Nephron progenitor cell (in vitro differentiated cells): Measurements from ENCODE around the gene KCTD11.

ENCODE experiments used
- DNase-seq: peaks from one replicate; pipeline ENCODE4 v3.0.0; 2021
- H3K27ac Mint-ChIP-seq: 2 replicates; pipeline ENCODE4 v1.8.0; 2021; ENCODE audit warnings: mild to moderate bottlenecking, moderate library complexity, mixed read lengths
- H3K27me3 Mint-ChIP-seq: 2 replicates; pipeline ENCODE4 v1.8.0; 2021; ENCODE audit warnings: mild to moderate bottlenecking, low read depth, mixed read lengths; ENCODE audit not compliant: poor library complexity
- H3K36me3 Mint-ChIP-seq: 2 replicates; pipeline ENCODE4 v1.8.0; 2021; ENCODE audit warnings: low read depth, mixed read lengths
- H3K4me1 Mint-ChIP-seq: 2 replicates; pipeline ENCODE4 v1.8.0; 2021; ENCODE audit warnings: mixed read lengths
- H3K4me3 Mint-ChIP-seq: 2 replicates; pipeline ENCODE4 v1.8.0; 2021; ENCODE audit warnings: mild to moderate bottlenecking, moderate library complexity, mixed read lengths
- H3K9me3 Mint-ChIP-seq: 2 replicates; pipeline ENCODE4 v1.8.0; 2021; ENCODE audit warnings: mild to moderate bottlenecking, moderate library complexity, mixed read lengths
- CTCF ChIP-seq: fragments of 200-600 bp; sonication (generic); IDR thresholded peaks from 2 replicates; pipeline ENCODE4 v1.5.0; 2021; ENCODE audit warnings: antibody characterized with exemption

KCTD11 gene

GRCh38 chr17:7347630-7348477 is 4.1 kb upstream of the KCTD11 start:
- Mint-ChIP-seq H3K4me1 (peaks cover 71% of the 10 kb centered on the region), H3K27me3 (peaks cover 8% of the 10 kb centered on the region), H3K27ac (peak overlapping the region; percentile 22), H3K36me3 (no peaks in the 10 kb centered on the region), H3K9me3 (no peaks in the 10 kb centered on the region), H3K4me3 (no peak overlapping the region)
- TF ChIP-seq CTCF = no peak
- no peak for DNase-seq

DNA sequence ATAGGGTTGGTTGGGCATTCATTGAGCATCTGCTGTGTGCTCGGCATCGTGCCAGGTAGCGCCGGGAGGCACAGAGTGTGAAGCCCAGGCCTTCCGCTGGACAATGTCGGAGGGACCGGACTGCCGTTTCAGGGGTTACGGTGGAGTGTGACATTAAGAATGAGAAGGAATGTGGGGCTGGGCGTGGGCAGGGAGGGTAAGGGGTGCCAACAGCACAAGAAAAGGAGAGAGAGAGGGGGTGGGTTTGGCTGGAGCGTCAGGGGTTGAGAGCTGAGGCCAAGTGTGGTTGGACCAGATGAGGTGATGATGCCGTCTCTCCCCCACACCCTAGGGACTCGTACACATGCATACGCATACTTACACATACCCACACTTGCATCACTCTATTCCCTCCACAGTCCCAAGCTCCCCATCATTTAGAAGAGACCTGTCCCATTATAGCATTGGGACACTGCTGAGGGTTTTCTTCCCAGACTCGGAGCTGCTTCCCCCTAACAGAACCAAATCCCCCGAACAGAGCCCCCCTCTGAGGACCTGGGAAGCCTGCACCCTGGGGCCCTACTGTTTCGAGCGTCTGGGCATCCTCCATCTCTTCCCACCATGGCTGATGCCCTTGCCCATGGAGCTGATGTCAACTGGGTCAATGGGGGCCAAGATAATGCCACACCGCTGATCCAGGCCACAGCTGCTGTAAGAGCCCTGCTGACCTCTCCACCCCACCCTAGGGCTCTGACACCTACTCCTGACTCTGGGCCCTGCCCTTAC is 3.3 kb upstream of the KCTD11 start:
- Mint-ChIP-seq H3K4me3 (peak overlapping the region; percentile 85), H3K4me1 (peaks cover 68% of the 10 kb centered on the region), H3K27ac (peak overlapping the region; percentile 99), H3K9me3 (no peaks in the 10 kb centered on the region), H3K27me3 (peaks cover 8% of the 10 kb centered on the region), H3K36me3 (no peaks in the 10 kb centered on the region)
- TF ChIP-seq CTCF = no peak
- DNase-seq = no peak

DNA sequence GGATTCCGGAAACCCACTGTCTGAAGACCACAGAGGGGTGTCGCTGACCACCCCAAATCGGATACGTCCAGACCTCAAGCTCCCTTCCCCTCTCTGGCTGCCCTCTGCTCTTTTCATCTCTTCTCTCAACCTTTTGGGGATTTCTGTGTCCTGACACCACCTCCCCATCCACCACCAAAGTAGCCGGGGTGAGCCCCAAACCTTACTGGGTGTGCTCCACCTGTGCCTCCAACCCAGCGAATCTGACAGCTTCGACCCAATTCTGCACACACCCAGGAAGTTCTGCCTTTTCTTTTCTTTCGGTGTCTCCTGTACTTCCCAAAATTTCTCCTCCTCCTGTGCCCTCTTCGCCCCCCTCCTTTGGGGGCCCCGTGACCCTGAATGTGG is 534 bp downstream of the KCTD11 start:
- Mint-ChIP-seq H3K27me3 (peaks cover 7% of the 10 kb centered on the region), H3K36me3 (no peaks in the 10 kb centered on the region), H3K27ac (peak overlapping the region; percentile 72), H3K4me1 (peaks cover 56% of the 10 kb centered on the region), H3K9me3 (no peaks in the 10 kb centered on the region), H3K4me3 (peak overlapping the region; percentile 89)
- no peak for DNase-seq
- peak; percentile 64 for TF ChIP-seq CTCF

DNA sequence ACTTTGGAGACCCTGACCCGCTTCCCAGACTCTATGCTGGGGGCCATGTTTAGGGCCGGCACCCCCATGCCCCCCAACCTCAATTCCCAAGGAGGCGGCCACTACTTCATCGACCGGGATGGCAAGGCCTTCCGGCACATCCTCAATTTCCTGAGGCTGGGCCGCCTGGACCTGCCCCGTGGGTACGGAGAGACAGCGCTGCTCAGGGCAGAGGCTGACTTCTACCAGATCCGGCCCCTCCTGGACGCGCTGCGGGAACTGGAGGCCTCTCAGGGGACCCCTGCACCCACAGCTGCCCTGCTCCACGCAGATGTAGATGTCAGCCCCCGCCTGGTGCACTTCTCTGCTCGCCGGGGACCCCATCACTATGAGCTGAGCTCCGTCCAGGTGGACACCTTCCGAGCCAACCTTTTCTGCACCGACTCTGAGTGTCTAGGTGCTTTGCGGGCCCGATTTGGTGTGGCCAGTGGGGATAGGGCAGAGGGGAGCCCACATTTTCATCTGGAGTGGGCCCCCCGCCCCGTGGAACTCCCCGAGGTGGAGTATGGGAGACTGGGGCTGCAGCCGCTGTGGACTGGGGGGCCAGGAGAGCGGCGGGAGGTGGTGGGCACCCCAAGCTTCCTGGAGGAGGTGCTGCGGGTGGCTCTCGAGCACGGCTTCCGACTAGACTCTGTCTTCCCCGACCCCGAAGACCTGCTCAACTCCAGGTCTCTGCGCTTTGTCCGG is 1.1 kb downstream of the KCTD11 start:
- no peaks in the 10 kb centered on the region for H3K36me3 Mint-ChIP-seq
- no peak for DNase-seq
- TF ChIP-seq CTCF = no peak
- H3K9me3 Mint-ChIP-seq = no peaks in the 10 kb centered on the region
- H3K27ac Mint-ChIP-seq = peak overlapping the region; percentile 72
- peak overlapping the region; percentile 89 for H3K4me3 Mint-ChIP-seq
- H3K27me3 Mint-ChIP-seq = peaks cover 7% of the 10 kb centered on the region
- H3K4me1 Mint-ChIP-seq = peaks cover 50% of the 10 kb centered on the region

GRCh38 chr17:7354262-7354843 is 2.4 kb downstream of the KCTD11 start:
- H3K4me3 Mint-ChIP-seq = peak overlapping the region; percentile 25
- no peaks in the 10 kb centered on the region for H3K9me3 Mint-ChIP-seq
- H3K27ac Mint-ChIP-seq = no peak overlapping the region
- H3K36me3 Mint-ChIP-seq = no peaks in the 10 kb centered on the region
- DNase-seq = no peak
- peaks cover 8% of the 10 kb centered on the region for H3K27me3 Mint-ChIP-seq
- no peak for TF ChIP-seq CTCF
- H3K4me1 Mint-ChIP-seq = peaks cover 38% of the 10 kb centered on the region
